ENCODE measurements around the gene C2CD2L. TPM values are rescaled to one million over a fixed set of nuclear protein-coding genes. Genes with fewer than 3 reads are reported as not detected.

The C2CD2L gene
- total RNA-seq = 2.6 and 3.3 TPM in 2 replicates

DNA sequence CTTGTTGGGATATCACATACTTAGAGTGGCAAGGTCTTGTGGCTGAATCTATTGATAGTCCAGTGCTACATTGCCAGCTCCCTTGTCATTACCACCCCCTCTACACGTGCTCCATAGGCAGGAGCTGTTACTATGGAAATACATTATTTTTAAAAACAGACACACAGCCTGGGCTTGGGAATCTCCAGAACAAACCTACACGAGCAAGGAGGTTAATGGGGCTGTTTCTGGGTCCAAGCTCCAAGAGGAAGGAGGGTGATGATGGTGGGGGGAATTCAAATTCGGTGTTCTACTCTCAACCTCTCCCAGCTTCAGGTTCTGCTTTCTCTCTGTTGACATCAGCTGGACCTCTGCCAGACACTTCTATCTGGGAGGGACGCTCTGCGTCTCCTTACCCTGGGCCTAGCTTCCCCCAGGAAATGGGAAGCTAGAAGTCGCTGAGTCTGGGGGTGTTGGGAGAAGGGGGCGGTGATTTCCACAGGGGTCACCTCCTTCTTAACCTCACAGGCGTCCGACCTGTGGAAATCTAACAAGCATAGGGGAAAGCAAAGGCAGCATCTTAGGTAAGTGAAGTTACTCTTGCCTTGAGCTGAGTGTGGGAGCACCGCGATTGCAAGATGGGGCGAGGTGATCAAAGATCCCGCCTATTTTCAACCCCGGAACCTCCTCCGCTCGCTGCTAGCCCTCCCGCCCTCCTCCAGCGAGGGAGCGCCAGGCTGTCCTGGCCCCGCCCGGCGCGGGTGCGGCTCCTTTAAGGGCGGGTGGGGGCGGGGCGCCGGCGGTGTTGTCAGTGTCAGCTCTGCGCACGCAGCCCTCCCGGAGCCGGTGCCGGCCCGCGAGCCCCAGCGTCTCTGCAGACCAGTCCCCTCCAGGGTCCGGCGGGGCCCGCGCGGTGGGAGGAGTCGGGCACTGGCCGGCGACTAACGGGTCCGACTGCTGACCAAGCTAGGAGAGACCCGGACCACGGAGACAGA, at the start of gene C2CD2L:
Gene C2CD2L, plus strand, starts transcription at position 781 of the 974 bp plus-strand sequence. CDS start 398 bp downstream, outside the sequence.

DNA sequence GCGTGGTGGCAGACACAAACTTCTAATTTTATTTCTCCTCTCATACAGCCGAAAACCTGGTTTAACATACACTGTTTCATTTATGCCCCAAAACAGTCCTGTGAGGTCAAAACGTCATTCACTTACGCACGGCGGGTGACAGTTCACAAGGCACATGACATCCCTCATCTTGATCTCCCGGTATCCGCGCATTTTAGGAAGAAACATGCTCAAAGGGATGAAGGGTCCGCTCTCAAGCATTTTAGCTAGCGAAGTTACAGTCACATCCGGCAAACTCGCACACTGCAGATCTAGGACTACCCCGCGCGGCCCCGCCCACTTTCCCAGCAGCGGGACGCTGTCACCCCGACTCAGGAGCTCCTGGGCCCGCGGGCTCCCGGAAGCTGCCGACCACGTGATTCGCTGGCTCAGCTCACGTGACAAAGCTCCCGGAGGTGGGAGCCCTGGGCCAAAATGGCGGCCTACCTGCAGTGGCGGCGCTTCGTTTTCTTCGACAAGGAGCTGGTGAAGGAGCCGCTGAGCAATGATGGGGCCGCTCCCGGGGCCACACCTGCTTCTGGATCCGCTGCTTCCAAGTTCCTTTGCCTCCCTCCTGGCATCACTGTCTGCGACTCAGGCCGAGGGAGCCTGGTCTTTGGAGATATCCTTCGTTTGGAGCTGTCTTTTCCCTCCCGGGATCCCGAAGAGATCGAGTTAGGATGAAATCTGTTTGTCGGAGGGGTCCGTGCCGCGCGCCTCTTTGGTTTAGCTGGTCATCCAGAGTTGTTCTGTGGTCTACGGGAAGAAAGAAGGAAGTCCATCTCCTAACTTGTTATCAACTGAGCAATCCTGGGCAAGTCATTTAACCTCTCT, 39.5 kb upstream of the C2CD2L start, which contains the start of gene VPS11:
Gene VPS11, plus strand, starts transcription at position 448 of the 852 bp plus-strand sequence. Its CDS starts 6 bp downstream, at position 454.

GRCh38 chr11:119084663-119085436, 22.3 kb upstream of the C2CD2L start, which contains the start of gene HMBS:
HMBS (plus strand) TSS chr11:119084881; CDS start chr11:119085034, 153 bp downstream.

GRCh38 chr11:119101759-119102423, 5.3 kb upstream of the C2CD2L start, which contains the start of gene DPAGT1:
DPAGT1 (minus strand) TSS chr11:119101853; CDS start chr11:119101655, 198 bp downstream.

GRCh38 chr11:119121008-119121810, 14.1 kb downstream of the C2CD2L start, which contains the start of gene HINFP:
HINFP (plus strand) TSS chr11:119121580; CDS start chr11:119126945, 5,365 bp downstream.

GRCh38 chr11:119149018-119149785, 42.1 kb downstream of the C2CD2L start, which contains the start of gene ABCG4:
ABCG4 (plus strand) TSS chr11:119149052; CDS start chr11:119149966, 914 bp downstream.

Other genes starting within 250 kb of the C2CD2L start
- gene CXCR5, start 223.5 kb upstream of the C2CD2L start, total RNA-seq = under 0.01 TPM in 1 of 2 replicates, not detected in the other
- 17.3 and 27.6 TPM in 2 replicates for gene BCL9L, start 181.4 kb upstream of the C2CD2L start, total RNA-seq
- gene UPK2, start 151.0 kb upstream of the C2CD2L start, total RNA-seq = 0.22 TPM in 1 of 2 replicates, not detected in the other
- gene FOXR1, start 135.6 kb upstream of the C2CD2L start, total RNA-seq = not detected in 2 replicates
- gene CENATAC, start 109.2 kb upstream of the C2CD2L start, total RNA-seq = 34.0 and 46.0 TPM in 2 replicates
- gene RPS25, start 89.0 kb upstream of the C2CD2L start, total RNA-seq = 1,431 and 2,715 TPM in 2 replicates
- gene TRAPPC4, start 88.6 kb upstream of the C2CD2L start, total RNA-seq = 33.6 and 56.3 TPM in 2 replicates
- 8.6 and 12.5 TPM in 2 replicates for gene SLC37A4, start 76.5 kb upstream of the C2CD2L start, total RNA-seq
- gene HYOU1, start 50.1 kb upstream of the C2CD2L start, total RNA-seq = 89.5 and 89.6 TPM in 2 replicates
- 30.3 and 36.4 TPM in 2 replicates for gene VPS11, start 39.5 kb upstream of the C2CD2L start, total RNA-seq
- 5.5 and 8.8 TPM in 2 replicates for gene HMBS, start 22.5 kb upstream of the C2CD2L start, total RNA-seq
- 18.8 and 20.5 TPM in 2 replicates for gene DPAGT1, start 5.5 kb upstream of the C2CD2L start, total RNA-seq
- 15.0 and 16.5 TPM in 2 replicates for gene HINFP, start 14.2 kb downstream of the C2CD2L start, total RNA-seq
- 0.13 and 0.22 TPM in 2 replicates for gene ABCG4, start 41.7 kb downstream of the C2CD2L start, total RNA-seq
- 21.7 and 23.2 TPM in 2 replicates for gene NLRX1, start 61.4 kb downstream of the C2CD2L start, total RNA-seq
- gene NHERF4, start 78.1 kb downstream of the C2CD2L start, total RNA-seq = 0.22 and 0.26 TPM in 2 replicates
- gene CBL, start 99.0 kb downstream of the C2CD2L start, total RNA-seq = 8.8 and 11.6 TPM in 2 replicates
- 24.2 and 44.5 TPM in 2 replicates for gene MCAM, start 209.8 kb downstream of the C2CD2L start, total RNA-seq
- 5.9 TPM in 2 replicates for gene RNF26, start 227.2 kb downstream of the C2CD2L start, total RNA-seq
- gene C1QTNF5, start 233.5 kb downstream of the C2CD2L start, total RNA-seq = 38.9 and 53.2 TPM in 2 replicates
- gene MFRP, start 239.4 kb downstream of the C2CD2L start, total RNA-seq = 0.11 TPM in 1 of 2 replicates, not detected in the other

All from articular chondrocyte of knee joint (primary cell).